ENCODE results near the gene PIN1.
"Not testable (repeated sequence)": the region's sequence is repeated elsewhere in the genome, so short reads cannot be mapped to it uniquely, and the experiment has no call there.

The PIN1 gene

DNA sequence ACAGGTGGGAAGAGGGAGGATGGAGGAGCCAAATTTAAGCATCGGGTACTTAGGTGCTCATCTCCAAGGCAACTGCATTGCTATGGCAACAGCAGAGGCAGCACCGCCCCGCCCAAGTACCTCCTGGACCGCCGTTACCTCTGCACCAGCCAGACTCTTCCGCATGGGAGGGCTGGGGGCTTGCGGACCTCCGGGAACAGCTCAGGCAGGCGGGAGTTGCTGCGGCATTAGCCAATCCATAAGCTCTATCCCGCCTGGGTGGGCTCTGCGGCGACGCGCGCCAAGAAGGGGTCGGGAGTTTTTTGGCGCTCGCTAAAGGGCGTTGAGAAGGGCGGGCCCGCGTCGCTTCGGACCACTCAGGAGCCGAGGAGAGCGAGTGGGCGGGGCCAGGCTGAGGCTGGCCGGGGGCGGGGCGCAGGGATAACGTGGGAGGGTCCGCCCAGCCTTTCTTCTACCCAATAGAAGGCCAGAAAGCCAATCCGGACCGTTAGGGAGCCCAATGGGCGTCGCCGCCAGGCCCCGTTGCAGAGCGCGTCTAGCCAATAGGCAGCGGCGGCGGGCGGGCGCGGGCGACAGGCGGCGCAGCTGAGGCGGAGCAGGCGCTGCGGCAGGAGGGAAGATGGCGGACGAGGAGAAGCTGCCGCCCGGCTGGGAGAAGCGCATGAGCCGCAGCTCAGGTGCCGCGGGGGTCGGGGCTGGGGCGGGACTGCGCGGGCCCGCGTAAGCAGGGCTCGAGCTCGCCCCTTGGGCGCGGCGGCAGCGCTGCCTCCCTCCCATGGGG is at the start of gene PIN1:
PIN1 (plus strand) TSS at position 593 of the 781 bp plus-strand sequence; CDS start at position 620, 27 bp downstream.
- DNase-seq (peak; percentile 99), ATAC-seq (replicated peaks) (peak; percentile 98)
- Mint-ChIP-seq H3K4me3 (peak within 1 kb of the TSS; percentile 96 to 97), H3K4me1 (peaks cover 14 to 24% of the 10 kb centered on the region in 2 donors), H3K36me3 (peaks cover 6 to 17% of the 10 kb centered on the region in 2 donors), H3K9me3 (no peaks in the 10 kb centered on the region), H3K27ac (peak within 1 kb of the TSS; percentile 95), H3K27me3 (no peaks in the 10 kb centered on the region)

DNA sequence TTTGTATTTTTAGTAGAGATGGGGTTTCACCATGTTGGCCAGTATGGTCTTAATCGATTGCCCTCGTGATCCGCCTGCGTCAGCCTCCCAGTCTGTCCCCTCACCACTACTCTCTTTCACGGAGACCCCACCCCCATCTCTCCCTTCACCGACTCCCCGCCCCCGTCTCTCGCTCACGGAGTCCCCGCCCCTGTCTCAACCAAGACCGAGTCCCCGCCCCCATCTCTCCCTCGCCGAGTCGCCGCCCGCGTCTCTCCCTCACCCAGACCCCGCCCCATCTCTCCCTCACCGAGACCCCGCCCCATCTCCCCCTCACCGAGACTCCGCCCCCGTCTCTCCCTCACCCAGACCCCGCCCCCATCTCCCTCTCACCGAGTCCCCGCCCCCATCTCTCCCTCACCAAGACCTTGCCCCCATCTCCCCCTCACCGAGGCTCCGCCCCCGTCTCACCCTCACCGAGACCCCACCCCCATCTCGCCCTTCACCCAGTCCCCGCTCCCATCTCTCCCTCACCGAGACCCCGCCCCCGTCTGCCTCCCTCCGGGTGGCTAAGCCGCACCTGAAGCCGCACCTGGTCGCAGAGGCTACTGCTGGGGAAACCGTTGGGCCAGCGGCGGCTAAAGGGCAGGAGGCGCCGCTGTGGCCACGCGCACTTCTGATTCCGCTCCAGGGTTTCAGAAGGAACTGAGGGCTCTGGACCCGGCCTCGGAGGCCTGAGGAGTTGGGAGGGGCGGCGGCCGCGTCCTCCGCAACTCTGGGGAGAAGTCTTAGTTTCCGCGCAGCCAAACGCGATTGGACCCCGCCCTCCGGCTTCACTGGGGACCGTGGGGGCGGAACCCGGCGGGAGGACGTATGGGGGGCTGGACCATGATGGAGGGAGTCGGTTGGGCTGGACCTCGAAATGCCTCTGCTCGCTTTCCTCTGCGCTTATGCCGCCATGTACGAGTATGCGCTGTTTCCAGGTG is 49.5 kb upstream of the PIN1 start:
- DNase-seq (peak; percentile 93), ATAC-seq (replicated peaks) (peak; percentile 88)
- Mint-ChIP-seq H3K4me3 (peak overlapping the region; percentile 90 to 92), H3K27ac (peak overlapping the region; percentile 97), H3K9me3 (no peaks in the 10 kb centered on the region), H3K36me3 (peaks cover 0 to 2% of the 10 kb centered on the region in 2 donors), H3K4me1 (peaks cover 14 to 31% of the 10 kb centered on the region in 2 donors), H3K27me3 (no peaks in the 10 kb centered on the region)

DNA sequence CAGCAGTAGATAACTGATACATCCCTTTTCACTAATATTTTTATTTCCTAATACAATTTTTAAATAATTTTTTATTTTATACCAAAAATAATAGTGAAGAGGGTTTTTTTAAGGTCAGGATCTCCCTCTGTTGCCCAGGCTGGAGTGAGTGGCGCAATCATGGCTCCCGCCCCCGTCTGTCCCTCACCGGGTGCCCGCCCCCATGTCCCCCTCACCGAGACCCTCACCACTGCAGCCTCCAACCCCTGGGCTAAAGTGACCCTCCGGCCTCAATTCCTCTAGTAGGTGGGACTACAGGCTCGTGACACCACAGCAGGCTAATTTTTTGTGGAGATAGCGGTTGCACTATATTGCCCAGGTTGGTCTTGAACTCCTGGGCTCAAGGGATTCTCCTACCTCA is 48.8 kb upstream of the PIN1 start:
- peak overlapping the region; percentile 90 to 92 for H3K4me3 Mint-ChIP-seq
- peaks cover 14 to 36% of the 10 kb centered on the region in 2 donors for H3K4me1 Mint-ChIP-seq
- H3K27ac Mint-ChIP-seq, result peak overlapping the region; percentile 97
- H3K9me3 Mint-ChIP-seq, result no peaks in the 10 kb centered on the region
- H3K36me3 Mint-ChIP-seq, result peaks cover 0 to 2% of the 10 kb centered on the region in 2 donors
- DNase-seq, result no peak
- ATAC-seq (replicated peaks), result no peak
- H3K27me3 Mint-ChIP-seq, result no peaks in the 10 kb centered on the region

DNA sequence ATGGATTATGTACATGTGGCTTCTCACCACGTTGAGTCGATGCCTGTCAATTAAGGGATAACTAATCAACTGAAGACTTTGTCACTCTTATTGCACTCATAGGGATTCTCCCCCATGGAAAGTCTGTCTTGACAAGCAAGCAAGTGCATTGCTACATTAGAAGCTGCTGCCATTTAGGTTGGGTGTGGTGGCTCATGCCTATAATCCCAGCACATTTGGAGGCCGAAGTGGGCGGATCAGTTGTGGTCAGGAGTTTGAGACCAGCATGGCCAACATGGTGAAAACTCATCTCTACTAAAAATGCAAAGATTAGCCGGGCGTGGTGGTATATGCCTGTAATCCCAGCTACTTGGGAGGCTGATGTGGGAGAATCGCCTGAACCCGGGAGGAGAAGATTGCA is 48.3 kb upstream of the PIN1 start:
- H3K9me3 Mint-ChIP-seq, result no peaks in the 10 kb centered on the region
- H3K4me1 Mint-ChIP-seq, result peaks cover 17 to 40% of the 10 kb centered on the region in 2 donors
- DNase-seq (no peak), ATAC-seq (replicated peaks) (no peak)
- H3K36me3 Mint-ChIP-seq, result peaks cover 0 to 2% of the 10 kb centered on the region in 2 donors
- H3K4me3 Mint-ChIP-seq, result peak overlapping the region; percentile 79 to 92
- peak overlapping the region; percentile 86 for H3K27ac Mint-ChIP-seq
- no peaks in the 10 kb centered on the region for H3K27me3 Mint-ChIP-seq

DNA sequence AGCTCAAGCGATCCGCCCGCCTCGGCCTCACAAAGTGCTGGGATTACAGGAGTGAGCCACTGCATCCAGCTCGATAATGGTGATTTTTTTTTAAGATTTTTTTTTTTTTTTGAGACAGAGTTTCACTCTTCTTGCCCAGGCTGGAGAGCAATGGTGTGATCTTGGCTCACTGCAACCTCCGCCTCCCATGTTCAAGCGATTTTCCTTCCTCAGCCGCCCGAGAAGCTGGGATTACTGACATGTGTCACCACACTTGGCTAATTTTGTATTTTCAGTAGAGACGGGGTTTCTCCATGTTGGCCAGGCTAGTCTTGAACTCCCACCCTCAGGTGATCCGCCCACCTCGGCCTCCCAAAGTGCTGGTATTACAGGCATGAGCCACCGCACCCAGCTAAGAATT is 46.5 kb upstream of the PIN1 start:
- H3K27me3 Mint-ChIP-seq, result not testable (repeated sequence)

DNA sequence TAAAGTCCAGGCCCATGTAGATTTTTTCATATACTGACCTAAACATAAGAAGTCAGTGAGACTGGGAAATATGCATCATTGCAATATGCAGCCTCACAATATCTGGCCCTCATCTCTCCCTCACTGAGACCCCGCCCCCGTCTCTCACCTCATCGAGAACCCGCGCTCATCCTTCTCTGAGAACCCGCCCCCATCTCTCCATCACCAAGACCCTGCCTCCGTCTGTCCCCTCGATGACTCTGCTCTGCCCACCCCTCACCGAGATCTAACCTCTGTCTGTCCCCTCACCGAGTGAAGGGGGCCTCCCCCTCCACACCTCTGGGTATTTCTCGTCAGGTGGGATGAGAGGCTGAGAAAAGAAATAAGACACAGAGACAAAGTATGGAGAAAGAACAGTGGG is 46.1 kb upstream of the PIN1 start:
- Mint-ChIP-seq H3K4me3 (no peak overlapping the region), H3K4me1 (peaks cover 18 to 44% of the 10 kb centered on the region in 2 donors), H3K27me3 (no peaks in the 10 kb centered on the region)

More for the DNA sequence above, 46.5 kb upstream of the PIN1 start:
- DNase-seq; ATAC-seq (replicated peaks); H3K9me3 Mint-ChIP-seq; H3K27ac Mint-ChIP-seq; H3K36me3 Mint-ChIP-seq; H3K4me3 Mint-ChIP-seq: not testable (repeated sequence)
- peaks cover 19 to 47% of the 10 kb centered on the region in 2 donors for H3K4me1 Mint-ChIP-seq

DNA sequence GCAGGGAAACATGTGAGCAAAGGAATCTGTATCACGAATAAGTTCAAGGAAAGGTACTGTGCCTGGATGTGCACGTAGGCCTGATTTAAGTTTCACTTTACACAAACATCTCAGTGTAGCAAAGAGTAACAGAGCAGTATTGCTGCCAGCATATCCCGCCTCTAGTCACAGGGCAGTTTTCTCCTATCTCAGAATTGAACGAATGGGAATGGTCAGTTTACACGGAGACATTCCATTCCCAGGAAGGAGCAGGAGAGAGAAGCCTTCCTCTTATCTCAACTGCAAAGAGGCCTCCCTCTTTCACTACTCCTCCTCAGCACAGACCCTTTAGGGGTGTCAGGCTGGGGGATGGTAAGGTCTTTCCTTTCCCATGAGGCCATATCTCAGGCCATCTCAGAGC is 45.5 kb upstream of the PIN1 start:
- H3K27me3 Mint-ChIP-seq; H3K9me3 Mint-ChIP-seq; ATAC-seq (replicated peaks); H3K36me3 Mint-ChIP-seq; H3K27ac Mint-ChIP-seq; DNase-seq; H3K4me3 Mint-ChIP-seq: not testable (repeated sequence)
- H3K4me1 Mint-ChIP-seq, result peaks cover 17 to 39% of the 10 kb centered on the region in 2 donors

More for the DNA sequence above, 46.1 kb upstream of the PIN1 start:
- no peak for ATAC-seq (replicated peaks)
- Mint-ChIP-seq H3K9me3 (no peaks in the 10 kb centered on the region), H3K36me3 (no peaks in the 10 kb centered on the region), H3K27ac (no peak overlapping the region)
- no peak for DNase-seq

DNA sequence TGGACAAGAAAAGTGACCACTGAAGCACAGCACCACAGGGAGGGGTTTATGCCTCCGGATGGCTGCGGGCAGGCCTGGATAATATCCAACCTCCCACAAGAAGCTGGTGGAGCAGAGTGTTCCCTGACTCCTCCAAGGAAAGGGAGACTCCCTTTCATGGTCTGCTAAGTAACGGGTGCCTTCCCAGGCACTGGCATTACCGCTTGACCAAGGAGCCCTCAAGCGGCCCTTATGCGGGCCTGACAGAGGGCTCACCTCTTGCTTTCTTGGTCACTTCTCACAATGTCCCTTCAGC is 44.1 kb upstream of the PIN1 start:
- H3K4me3 Mint-ChIP-seq, result peak overlapping the region in 1 of 2 donors; percentile 6
- H3K27ac Mint-ChIP-seq, H3K27me3 Mint-ChIP-seq: not testable (repeated sequence)

DNA sequence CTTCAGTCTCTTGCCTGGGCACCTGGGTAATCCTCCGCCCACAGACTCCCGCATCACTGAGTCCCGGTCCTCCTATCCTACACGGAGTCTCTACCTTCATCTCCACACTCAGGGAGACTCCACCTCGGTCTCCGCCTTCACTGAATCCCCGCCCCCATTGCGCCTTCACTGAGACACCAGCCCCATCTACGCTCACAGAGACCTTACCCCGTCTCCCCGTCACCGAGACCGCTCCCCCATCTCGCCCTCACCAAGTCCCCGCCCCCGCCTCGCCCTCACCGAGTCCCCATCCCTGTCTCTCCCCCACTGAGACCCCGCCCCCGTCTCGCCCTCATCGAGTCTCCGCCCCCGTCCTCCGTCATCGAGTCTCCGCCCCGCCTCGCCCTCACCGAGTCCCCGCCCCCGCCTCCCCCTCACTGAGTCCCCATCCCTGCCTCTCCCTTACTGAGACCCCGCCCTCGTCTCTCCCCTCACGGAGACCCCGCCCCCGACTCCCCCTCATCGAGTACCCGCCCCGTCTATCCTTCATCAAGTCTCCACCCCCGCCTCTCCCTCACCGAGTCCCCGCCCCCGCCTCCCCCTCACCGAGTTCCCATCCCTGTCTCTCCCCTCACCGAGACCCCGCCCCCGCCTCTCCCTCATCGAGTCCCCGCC is 43.4 kb upstream of the PIN1 start:
- Mint-ChIP-seq H3K27me3 (no peaks in the 10 kb centered on the region), H3K9me3 (no peaks in the 10 kb centered on the region), H3K27ac (peak overlapping the region; percentile 97), H3K4me1 (peaks cover 12 to 22% of the 10 kb centered on the region in 2 donors), H3K36me3 (no peaks in the 10 kb centered on the region), H3K4me3 (peak overlapping the region; percentile 98 to 99)
- ATAC-seq (replicated peaks) (peak; percentile 71 to 74), DNase-seq (peak; percentile 85)

More for the DNA sequence above, 44.1 kb upstream of the PIN1 start:
- H3K36me3 Mint-ChIP-seq; ATAC-seq (replicated peaks); DNase-seq; H3K9me3 Mint-ChIP-seq: not testable (repeated sequence)
- peaks cover 14 to 29% of the 10 kb centered on the region in 2 donors for H3K4me1 Mint-ChIP-seq

DNA sequence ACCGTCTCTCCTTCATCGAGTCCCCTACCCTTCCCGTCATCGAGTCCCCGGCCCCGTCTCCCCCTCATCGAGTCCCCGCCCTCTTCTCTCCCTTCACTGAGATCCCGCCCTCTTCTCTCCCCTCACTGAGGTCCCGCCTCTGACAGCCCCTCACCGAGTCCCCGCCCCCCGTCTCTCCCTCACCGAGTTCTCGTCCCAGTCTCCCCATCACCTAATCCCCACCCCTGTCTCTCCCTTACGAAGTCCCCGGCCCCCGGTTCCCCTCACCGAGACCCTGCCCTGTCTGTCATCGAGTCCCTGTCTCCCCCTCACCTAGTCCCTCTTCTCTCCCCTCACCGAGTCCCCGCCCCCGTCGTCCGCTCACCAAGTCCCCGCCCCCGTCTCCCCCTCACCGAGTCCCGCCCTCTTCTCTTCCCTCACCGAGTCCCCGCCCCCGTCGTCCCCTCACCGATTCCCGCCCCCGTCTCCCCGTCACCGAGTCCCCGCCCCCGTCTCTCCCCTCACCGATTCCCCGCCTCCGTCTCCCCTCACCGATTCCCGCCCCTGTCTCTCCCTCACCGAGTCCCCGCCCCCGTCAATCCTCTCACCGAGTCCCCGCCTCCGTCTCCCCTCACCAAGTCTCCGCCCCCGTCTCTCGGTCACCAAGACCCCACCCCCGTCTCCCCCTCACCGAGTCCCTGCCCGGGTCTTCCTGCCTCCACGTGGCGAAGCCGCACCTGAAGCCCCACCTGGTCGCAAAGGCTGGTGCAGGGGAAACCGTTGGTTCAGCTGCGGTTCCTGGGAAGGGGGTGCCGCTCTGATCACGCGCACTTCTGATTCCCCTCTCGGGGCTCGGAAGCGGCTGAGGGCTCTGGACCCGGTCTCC is 42.7 kb upstream of the PIN1 start:
- H3K4me1 Mint-ChIP-seq, result peaks cover 12 to 22% of the 10 kb centered on the region in 2 donors
- peaks cover 0 to 2% of the 10 kb centered on the region in 2 donors for H3K36me3 Mint-ChIP-seq
- DNase-seq (peak; percentile 82), ATAC-seq (replicated peaks) (peak; percentile 67 to 68)
- no peaks in the 10 kb centered on the region for H3K9me3 Mint-ChIP-seq
- no peaks in the 10 kb centered on the region for H3K27me3 Mint-ChIP-seq
- peak overlapping the region; percentile 97 for H3K27ac Mint-ChIP-seq
- peak overlapping the region; percentile 98 to 99 for H3K4me3 Mint-ChIP-seq

DNA sequence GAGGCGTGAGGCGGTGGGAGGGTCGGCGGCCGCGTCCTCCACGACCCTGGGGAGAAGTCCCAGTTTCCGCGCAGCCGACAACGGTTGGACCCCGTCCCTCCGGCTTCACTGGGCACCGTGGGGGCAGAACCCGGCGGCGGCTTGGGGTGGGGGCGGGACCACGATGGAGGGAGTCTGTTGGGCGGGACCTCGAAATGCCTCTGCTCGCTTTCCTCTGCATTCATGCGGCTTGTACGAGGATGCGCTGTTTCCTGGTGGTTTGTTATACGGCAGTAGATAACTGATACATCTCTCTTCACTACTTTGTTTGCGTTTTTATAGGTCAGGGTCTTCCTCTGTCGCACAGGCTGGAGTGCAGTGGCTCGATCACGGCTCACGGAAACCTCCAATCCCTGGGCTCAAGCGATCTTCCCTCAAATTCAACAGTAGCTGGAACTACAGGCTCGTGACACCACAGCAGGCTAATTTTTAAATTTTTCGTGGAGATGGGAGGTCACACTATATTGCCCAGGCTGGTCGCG is 42.0 kb upstream of the PIN1 start:
- ATAC-seq (replicated peaks), result peak; percentile 40 to 43

DNA sequence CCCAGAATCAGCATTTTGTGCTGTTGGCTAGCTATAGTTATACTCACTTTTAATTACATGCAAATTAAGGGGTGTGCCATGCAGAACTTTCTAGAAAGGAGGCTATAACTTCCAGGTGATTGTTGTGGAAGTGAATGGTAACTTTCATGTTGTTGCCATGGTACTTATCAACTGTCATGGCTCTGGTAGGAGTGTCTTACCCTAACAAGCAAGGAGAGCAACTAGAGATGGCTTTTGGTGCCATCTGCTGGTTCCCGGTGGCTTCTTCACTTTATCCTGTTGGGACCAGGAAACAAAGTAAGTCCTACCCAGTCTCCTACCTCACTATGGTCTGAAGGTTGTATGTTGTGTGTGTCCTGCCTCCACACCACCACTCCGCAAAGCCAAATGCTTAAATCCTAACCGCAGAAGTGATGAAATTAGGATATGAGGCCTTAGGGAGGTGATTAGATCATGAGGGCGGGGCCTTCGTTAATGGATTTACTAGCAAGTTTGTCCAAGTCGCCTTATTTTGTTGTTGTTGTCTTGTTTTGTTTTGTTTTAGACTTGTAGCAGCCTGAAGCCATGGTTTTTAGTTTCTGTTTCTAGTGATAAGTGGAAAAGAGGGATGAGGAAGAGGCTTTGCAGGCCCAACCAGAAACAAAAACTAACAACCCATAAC is 38.9 kb upstream of the PIN1 start:
- H3K36me3 Mint-ChIP-seq, result peaks cover 0 to 2% of the 10 kb centered on the region in 2 donors
- H3K9me3 Mint-ChIP-seq, result no peaks in the 10 kb centered on the region

More for the DNA sequence above, 42.0 kb upstream of the PIN1 start:
- H3K4me3 Mint-ChIP-seq, result peak overlapping the region; percentile 98 to 99
- peaks cover 0 to 2% of the 10 kb centered on the region in 2 donors for H3K36me3 Mint-ChIP-seq
- H3K27ac Mint-ChIP-seq, result peak overlapping the region; percentile 97
- H3K27me3 Mint-ChIP-seq, result no peaks in the 10 kb centered on the region
- no peaks in the 10 kb centered on the region for H3K9me3 Mint-ChIP-seq
- DNase-seq, result no peak
- peaks cover 12 to 22% of the 10 kb centered on the region in 2 donors for H3K4me1 Mint-ChIP-seq

More for the DNA sequence above, 38.9 kb upstream of the PIN1 start:
- ATAC-seq (replicated peaks) (peak; percentile 53 to 60), DNase-seq (peak; percentile 80)
- Mint-ChIP-seq H3K27ac (no peak overlapping the region), H3K4me3 (no peak overlapping the region), H3K27me3 (no peaks in the 10 kb centered on the region), H3K4me1 (peaks cover 7 to 12% of the 10 kb centered on the region in 2 donors)

Measured in stimulated activated naive B cell treated with anti-CD40 and anti-IgM and Interleukin-4, amounts not matched to agents 10 μg/mL and 1 μg/mL and 100 μg/mL, for 72 hours (primary cell).